GM23338 (cell line): ENCODE measurements around the gene ZBTB34. TPM values are rescaled to one million over a fixed set of nuclear protein-coding genes. Genes with fewer than 3 reads are reported as not detected.

Source experiments
- ATAC-seq: fragments of 200-7000 bp; cut with Tn5 transposase; 3 replicates; pipeline ENCODE4 v1.9.1; 2020
- DNase-seq: peaks from one replicate; pipeline ENCODE4 v3.0.0-alpha.2; 2015; ENCODE audit warnings: low spot score
- H2AFZ ChIP-seq: fragments of 200-600 bp; sonication (generic); 2 replicates; pipeline ENCODE4 v1.8.0; 2016; ENCODE audit warnings: antibody characterized with exemption, mild to moderate bottlenecking, moderate library complexity
- H3F3A ChIP-seq: fragments of 200-600 bp; sonication (generic); replicated peaks from 2 replicates; pipeline ENCODE4 v1.8.0; 2017; ENCODE audit warnings: antibody characterized with exemption, mixed run types, low read depth
- H3K27ac ChIP-seq: fragments of 200-600 bp; sonication (generic); 2 replicates; pipeline ENCODE4 v1.6.1; 2016; ENCODE audit warnings: low read depth
- H3K27me3 ChIP-seq: fragments of 200-600 bp; sonication (generic); 2 replicates; pipeline ENCODE4 v1.8.0; 2016; ENCODE audit warnings: mild to moderate bottlenecking, mixed run types, moderate library complexity; ENCODE audit not compliant: insufficient read depth
- H3K36me3 ChIP-seq: fragments of 200-600 bp; sonication (generic); 2 replicates; pipeline ENCODE4 v1.8.0; 2016; ENCODE audit warnings: mild to moderate bottlenecking; ENCODE audit not compliant: insufficient read depth
- H3K4me1 ChIP-seq: fragments of 200-600 bp; sonication (generic); 2 replicates; pipeline ENCODE4 v1.8.0; 2016; ENCODE audit warnings: mild to moderate bottlenecking, moderate library complexity; ENCODE audit not compliant: insufficient read depth
- H3K4me2 ChIP-seq: fragments of 200-600 bp; sonication (generic); 2 replicates; pipeline ENCODE4 v1.7.1; 2017; ENCODE audit warnings: mixed run types
- H3K4me3 ChIP-seq: fragments of 200-600 bp; sonication (generic); 2 replicates; pipeline ENCODE4 v1.6.1; 2016; ENCODE audit warnings: mixed run types
- H3K79me2 ChIP-seq: fragments of 200-600 bp; sonication (generic); replicated peaks from 2 replicates; pipeline ENCODE4 v1.8.0; 2017; ENCODE audit warnings: mild to moderate bottlenecking; ENCODE audit not compliant: insufficient read depth
- H3K9me2 ChIP-seq: fragments of 200-600 bp; sonication (generic); 2 replicates; pipeline ENCODE4 v1.8.0; 2017; ENCODE audit not compliant: insufficient read depth
- H4K20me1 ChIP-seq: fragments of 200-600 bp; sonication (generic); replicated peaks from 2 replicates; pipeline ENCODE4 v1.8.0; 2017; ENCODE audit warnings: mild to moderate bottlenecking; ENCODE audit not compliant: insufficient read depth
- H3K27ac Mint-ChIP-seq: 2 replicates; pipeline ENCODE4 v1.8.0; 2020; ENCODE audit warnings: inconsistent platforms, mild to moderate bottlenecking, moderate library complexity, mixed read lengths
- H3K27me3 Mint-ChIP-seq: 3 replicates; pipeline ENCODE4 v1.8.0; 2022; ENCODE audit warnings: low read depth, mild to moderate bottlenecking, moderate library complexity, mixed read lengths, inconsistent platforms; ENCODE audit not compliant: insufficient read depth, poor library complexity
- H3K36me3 Mint-ChIP-seq: 3 replicates; pipeline ENCODE4 v1.8.0; 2021; ENCODE audit warnings: low read depth, mild to moderate bottlenecking, inconsistent platforms, moderate library complexity, mixed read lengths
- H3K4me1 Mint-ChIP-seq: 3 replicates; pipeline ENCODE4 v1.8.0; 2020; ENCODE audit warnings: mild to moderate bottlenecking, inconsistent platforms, mixed read lengths
- H3K4me3 Mint-ChIP-seq: 3 replicates; pipeline ENCODE4 v1.8.0; 2021; ENCODE audit warnings: moderate library complexity, mild to moderate bottlenecking, inconsistent platforms, mixed read lengths
- H3K9me3 Mint-ChIP-seq: 3 replicates; pipeline ENCODE4 v1.8.0; 2020; ENCODE audit warnings: moderate library complexity, mild to moderate bottlenecking, inconsistent platforms, mixed read lengths
- CREB1 ChIP-seq: fragments of 250-450 bp; sonication (Bioruptor Pico); IDR thresholded peaks from 2 replicates; pipeline ENCODE4 v1.5.0; 2020; ENCODE audit warnings: low read depth, mild to moderate bottlenecking, moderate library complexity
- EZH2 ChIP-seq: fragments of 200-600 bp; sonication (generic); IDR thresholded peaks from one replicate; pipeline ENCODE4 v1.8.0; 2017; ENCODE audit warnings: antibody characterized with exemption, mild to moderate bottlenecking, low read depth; ENCODE audit not compliant: unreplicated experiment
- EZH2phosphoT487 ChIP-seq: fragments of 200-600 bp; sonication (generic); IDR thresholded peaks from one replicate; pipeline ENCODE4 v1.8.1; 2018; ENCODE audit warnings: antibody characterized with exemption; ENCODE audit not compliant: unreplicated experiment
- JUNB ChIP-seq: IDR thresholded peaks from one replicate; pipeline ENCODE4 v1.6.1; 2016; ENCODE audit warnings: antibody characterized with exemption; ENCODE audit not compliant: unreplicated experiment
- NANOG ChIP-seq: IDR thresholded peaks from 2 replicates; pipeline ENCODE4 v1.6.1; 2016; ENCODE audit warnings: antibody characterized with exemption, borderline replicate concordance
- POLR2AphosphoS5 ChIP-seq: IDR thresholded peaks from 2 replicates; pipeline ENCODE4 v1.6.1; 2016; ENCODE audit warnings: antibody characterized with exemption, low read depth
- STAT1 ChIP-seq: IDR thresholded peaks from one replicate; pipeline ENCODE4 v1.6.1; 2016; ENCODE audit warnings: antibody characterized with exemption; ENCODE audit not compliant: unreplicated experiment
- ZNF114 ChIP-seq: fragments of 250-450 bp; sonication (Bioruptor Pico); IDR thresholded peaks from 2 replicates; pipeline ENCODE4 v1.5.0; 2020; ENCODE audit warnings: mild to moderate bottlenecking, moderate library complexity
- ZNF331 ChIP-seq: fragments of 250-450 bp; sonication (Bioruptor Pico); IDR thresholded peaks from 2 replicates; pipeline ENCODE4 v1.5.0; 2020; ENCODE audit warnings: low read depth, mild to moderate bottlenecking, moderate library complexity
- polyA plus RNA-seq: library from polyadenylated mRNA; unstranded; fragments of >200 nt; fragmentation: Nextera tagmentation; extraction: Ambion mirVana; gene quantifications from 2 replicates; pipeline ENCODE4 v1.2.1, GENCODE V29; 2016
- total RNA-seq: library from RNA; depleted of rRNA; stranded (reverse); fragments of >200 nt; shearing (Covaris generic); gene quantifications from 2 replicates; pipeline ENCODE4 v1.2.3, GENCODE V29; 2014
- TF ChIP-seq, protein P1 (sequence below): fragments of 250-450 bp; sonication (Bioruptor Pico); IDR thresholded peaks from 2 replicates; pipeline ENCODE4 v1.5.0; 2020; ENCODE audit warnings: mild to moderate bottlenecking, moderate library complexity
- TF ChIP-seq, protein P2 (sequence below): IDR thresholded peaks from one replicate; pipeline ENCODE4 v1.6.1; 2018; ENCODE audit warnings: antibody characterized with exemption; ENCODE audit not compliant: unreplicated experiment
- TF ChIP-seq, protein P3 (sequence below): IDR thresholded peaks from 2 replicates; pipeline ENCODE4 v1.6.1; 2016; ENCODE audit warnings: antibody characterized with exemption
- TF ChIP-seq, protein P4 (sequence below), 2 experiments: fragments of 200-600 bp in 1 of 2; sonication (generic) in 1 of 2; conservative IDR thresholded peaks; 2 replicates each; pipeline versions ENCODE4 v1.5.1 to v1.6.1; 2016 to 2017; ENCODE audit warnings: antibody characterized with exemption in 2 of 2, low read depth in 2 of 2, mild to moderate bottlenecking in 2 of 2, moderate library complexity in 1 of 2

Gene ZBTB34
- total and polyA plus RNA-seq, 2 experiments from 2014 or later, result 6.4 to 21.9 TPM

DNA sequence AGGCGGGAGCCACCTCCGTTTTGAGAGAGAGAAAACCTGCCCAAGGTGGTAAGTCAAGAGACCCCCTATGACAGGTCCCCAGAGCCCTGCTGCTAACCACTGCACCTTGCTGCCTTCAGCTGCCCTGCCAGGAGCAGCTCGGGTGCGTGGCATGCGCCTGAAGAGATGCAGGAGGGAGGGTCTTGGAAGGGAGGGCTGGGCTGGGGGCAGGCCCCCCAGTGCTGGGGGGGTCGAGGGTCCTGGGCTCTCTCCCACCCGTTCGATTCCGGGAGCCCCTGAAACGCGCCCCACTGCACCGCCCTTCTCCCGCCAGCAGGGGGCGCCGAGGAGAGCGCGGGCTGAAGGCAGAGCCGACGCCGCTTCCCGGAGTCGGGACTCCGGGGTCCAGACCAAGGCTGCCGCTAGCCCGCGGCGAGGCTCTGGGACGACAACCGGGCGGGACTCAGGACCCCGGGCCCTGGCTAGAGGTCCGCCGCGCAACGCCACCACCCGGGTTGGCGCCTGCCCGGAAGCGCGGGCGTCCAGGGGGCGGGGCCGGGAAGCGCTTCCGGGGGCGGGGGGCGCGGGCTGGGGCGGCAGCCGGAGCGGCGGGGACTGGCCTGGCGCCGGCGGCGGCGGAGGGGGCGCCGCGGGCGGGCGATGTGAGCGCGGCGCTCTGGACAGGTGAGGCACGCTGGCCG is at the start of gene ZBTB34 (continued):
- TF ChIP-seq, protein P1, sequence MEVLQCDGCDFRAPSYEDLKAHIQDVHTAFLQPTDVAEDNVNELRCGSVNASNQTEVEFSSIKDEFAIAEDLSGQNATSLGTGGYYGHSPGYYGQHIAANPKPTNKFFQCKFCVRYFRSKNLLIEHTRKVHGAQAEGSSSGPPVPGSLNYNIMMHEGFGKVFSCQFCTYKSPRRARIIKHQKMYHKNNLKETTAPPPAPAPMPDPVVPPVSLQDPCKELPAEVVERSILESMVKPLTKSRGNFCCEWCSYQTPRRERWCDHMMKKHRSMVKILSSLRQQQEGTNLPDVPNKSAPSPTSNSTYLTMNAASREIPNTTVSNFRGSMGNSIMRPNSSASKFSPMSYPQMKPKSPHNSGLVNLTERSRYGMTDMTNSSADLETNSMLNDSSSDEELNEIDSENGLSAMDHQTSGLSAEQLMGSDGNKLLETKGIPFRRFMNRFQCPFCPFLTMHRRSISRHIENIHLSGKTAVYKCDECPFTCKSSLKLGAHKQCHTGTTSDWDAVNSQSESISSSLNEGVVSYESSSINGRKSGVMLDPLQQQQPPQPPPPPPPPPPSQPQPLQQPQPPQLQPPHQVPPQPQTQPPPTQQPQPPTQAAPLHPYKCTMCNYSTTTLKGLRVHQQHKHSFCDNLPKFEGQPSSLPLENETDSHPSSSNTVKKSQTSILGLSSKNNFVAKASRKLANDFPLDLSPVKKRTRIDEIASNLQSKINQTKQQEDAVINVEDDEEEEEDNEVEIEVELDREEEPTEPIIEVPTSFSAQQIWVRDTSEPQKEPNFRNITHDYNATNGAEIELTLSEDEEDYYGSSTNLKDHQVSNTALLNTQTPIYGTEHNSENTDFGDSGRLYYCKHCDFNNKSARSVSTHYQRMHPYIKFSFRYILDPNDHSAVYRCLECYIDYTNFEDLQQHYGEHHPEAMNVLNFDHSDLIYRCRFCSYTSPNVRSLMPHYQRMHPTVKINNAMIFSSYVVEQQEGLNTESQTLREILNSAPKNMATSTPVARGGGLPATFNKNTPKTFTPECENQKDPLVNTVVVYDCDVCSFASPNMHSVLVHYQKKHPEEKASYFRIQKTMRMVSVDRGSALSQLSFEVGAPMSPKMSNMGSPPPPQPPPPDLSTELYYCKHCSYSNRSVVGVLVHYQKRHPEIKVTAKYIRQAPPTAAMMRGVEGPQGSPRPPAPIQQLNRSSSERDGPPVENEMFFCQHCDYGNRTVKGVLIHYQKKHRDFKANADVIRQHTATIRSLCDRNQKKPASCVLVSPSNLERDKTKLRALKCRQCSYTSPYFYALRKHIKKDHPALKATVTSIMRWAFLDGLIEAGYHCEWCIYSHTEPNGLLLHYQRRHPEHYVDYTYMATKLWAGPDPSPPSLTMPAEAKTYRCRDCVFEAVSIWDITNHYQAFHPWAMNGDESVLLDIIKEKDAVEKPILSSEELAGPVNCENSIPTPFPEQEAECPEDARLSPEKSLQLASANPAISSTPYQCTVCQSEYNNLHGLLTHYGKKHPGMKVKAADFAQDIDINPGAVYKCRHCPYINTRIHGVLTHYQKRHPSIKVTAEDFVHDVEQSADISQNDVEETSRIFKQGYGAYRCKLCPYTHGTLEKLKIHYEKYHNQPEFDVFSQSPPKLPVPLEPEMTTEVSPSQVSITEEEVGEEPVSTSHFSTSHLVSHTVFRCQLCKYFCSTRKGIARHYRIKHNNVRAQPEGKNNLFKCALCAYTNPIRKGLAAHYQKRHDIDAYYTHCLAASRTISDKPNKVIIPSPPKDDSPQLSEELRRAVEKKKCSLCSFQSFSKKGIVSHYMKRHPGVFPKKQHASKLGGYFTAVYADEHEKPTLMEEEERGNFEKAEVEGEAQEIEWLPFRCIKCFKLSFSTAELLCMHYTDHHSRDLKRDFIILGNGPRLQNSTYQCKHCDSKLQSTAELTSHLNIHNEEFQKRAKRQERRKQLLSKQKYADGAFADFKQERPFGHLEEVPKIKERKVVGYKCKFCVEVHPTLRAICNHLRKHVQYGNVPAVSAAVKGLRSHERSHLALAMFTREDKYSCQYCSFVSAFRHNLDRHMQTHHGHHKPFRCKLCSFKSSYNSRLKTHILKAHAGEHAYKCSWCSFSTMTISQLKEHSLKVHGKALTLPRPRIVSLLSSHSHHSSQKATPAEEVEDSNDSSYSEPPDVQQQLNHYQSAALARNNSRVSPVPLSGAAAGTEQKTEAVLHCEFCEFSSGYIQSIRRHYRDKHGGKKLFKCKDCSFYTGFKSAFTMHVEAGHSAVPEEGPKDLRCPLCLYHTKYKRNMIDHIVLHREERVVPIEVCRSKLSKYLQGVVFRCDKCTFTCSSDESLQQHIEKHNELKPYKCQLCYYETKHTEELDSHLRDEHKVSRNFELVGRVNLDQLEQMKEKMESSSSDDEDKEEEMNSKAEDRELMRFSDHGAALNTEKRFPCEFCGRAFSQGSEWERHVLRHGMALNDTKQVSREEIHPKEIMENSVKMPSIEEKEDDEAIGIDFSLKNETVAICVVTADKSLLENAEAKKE (CRISPR knock-in tag), result no peak
- no peak for TF ChIP-seq NANOG

DNA sequence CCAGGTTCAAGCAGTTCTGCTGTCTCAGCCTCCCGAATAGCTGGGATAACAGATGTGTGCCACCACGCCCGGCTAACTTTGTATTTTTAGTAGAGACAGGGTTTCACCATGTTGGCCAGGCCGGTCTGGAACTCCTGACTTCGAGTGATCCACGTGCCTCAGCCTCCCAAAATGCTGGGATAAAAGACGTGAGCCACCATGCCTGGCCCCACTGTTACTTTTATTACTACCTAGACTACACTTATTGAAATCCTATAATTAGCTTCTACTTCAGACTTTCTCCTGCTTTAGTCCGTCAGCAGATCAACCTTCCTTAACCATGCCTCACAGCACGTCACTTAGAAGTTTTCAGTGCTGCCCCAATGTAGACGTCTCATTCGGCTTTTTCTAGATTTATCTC is 47.4 kb upstream of the ZBTB34 start:
- H3K27ac Mint-ChIP-seq, result no peak overlapping the region
- no peaks in the 10 kb centered on the region for H3K4me1 Mint-ChIP-seq
- H3K36me3 Mint-ChIP-seq, result peaks cover 57% of the 10 kb centered on the region
- TF ChIP-seq CREB1 (CRISPR knock-in tag), result no peak
- no peak for TF ChIP-seq EZH2
- TF ChIP-seq EZH2phosphoT487, result no peak
- TF ChIP-seq, protein P2, sequence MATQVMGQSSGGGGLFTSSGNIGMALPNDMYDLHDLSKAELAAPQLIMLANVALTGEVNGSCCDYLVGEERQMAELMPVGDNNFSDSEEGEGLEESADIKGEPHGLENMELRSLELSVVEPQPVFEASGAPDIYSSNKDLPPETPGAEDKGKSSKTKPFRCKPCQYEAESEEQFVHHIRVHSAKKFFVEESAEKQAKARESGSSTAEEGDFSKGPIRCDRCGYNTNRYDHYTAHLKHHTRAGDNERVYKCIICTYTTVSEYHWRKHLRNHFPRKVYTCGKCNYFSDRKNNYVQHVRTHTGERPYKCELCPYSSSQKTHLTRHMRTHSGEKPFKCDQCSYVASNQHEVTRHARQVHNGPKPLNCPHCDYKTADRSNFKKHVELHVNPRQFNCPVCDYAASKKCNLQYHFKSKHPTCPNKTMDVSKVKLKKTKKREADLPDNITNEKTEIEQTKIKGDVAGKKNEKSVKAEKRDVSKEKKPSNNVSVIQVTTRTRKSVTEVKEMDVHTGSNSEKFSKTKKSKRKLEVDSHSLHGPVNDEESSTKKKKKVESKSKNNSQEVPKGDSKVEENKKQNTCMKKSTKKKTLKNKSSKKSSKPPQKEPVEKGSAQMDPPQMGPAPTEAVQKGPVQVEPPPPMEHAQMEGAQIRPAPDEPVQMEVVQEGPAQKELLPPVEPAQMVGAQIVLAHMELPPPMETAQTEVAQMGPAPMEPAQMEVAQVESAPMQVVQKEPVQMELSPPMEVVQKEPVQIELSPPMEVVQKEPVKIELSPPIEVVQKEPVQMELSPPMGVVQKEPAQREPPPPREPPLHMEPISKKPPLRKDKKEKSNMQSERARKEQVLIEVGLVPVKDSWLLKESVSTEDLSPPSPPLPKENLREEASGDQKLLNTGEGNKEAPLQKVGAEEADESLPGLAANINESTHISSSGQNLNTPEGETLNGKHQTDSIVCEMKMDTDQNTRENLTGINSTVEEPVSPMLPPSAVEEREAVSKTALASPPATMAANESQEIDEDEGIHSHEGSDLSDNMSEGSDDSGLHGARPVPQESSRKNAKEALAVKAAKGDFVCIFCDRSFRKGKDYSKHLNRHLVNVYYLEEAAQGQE, result no peak
- no peak for TF ChIP-seq ZNF114 (CRISPR knock-in tag)
- TF ChIP-seq, protein P3, sequence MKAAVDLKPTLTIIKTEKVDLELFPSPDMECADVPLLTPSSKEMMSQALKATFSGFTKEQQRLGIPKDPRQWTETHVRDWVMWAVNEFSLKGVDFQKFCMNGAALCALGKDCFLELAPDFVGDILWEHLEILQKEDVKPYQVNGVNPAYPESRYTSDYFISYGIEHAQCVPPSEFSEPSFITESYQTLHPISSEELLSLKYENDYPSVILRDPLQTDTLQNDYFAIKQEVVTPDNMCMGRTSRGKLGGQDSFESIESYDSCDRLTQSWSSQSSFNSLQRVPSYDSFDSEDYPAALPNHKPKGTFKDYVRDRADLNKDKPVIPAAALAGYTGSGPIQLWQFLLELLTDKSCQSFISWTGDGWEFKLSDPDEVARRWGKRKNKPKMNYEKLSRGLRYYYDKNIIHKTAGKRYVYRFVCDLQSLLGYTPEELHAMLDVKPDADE, result no peak
- TF ChIP-seq NANOG, result no peak
- TF ChIP-seq, protein P4, sequence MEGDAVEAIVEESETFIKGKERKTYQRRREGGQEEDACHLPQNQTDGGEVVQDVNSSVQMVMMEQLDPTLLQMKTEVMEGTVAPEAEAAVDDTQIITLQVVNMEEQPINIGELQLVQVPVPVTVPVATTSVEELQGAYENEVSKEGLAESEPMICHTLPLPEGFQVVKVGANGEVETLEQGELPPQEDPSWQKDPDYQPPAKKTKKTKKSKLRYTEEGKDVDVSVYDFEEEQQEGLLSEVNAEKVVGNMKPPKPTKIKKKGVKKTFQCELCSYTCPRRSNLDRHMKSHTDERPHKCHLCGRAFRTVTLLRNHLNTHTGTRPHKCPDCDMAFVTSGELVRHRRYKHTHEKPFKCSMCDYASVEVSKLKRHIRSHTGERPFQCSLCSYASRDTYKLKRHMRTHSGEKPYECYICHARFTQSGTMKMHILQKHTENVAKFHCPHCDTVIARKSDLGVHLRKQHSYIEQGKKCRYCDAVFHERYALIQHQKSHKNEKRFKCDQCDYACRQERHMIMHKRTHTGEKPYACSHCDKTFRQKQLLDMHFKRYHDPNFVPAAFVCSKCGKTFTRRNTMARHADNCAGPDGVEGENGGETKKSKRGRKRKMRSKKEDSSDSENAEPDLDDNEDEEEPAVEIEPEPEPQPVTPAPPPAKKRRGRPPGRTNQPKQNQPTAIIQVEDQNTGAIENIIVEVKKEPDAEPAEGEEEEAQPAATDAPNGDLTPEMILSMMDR (conservative IDR thresholded peaks at IDR 0.05; ENCODE audit: low read depth in 2 of 2), result no peak
- TF ChIP-seq JUNB, result no peak
- no peak for TF ChIP-seq ZNF331
- TF ChIP-seq POLR2AphosphoS5, result no peak
- TF ChIP-seq STAT1, result no peak

More for the DNA sequence above, 47.4 kb upstream of the ZBTB34 start:
- Mint-ChIP-seq H3K27me3 (peaks cover 9% of the 10 kb centered on the region), H3K4me3 (no peak overlapping the region), H3K9me3 (peaks cover 12% of the 10 kb centered on the region)
- Histone ChIP-seq H3K4me1 (no peaks in the 10 kb centered on the region), H2AFZ (no peak overlapping the region), H3K4me2 (no peak overlapping the region), H3K4me3 (no peak overlapping the region), H3K27ac (no peak overlapping the region), H3K27me3 (no peaks in the 10 kb centered on the region), H3F3A (no peaks in the 10 kb centered on the region), H3K36me3 (peaks cover 10% of the 10 kb centered on the region; the same call in 1 of the 2 replicates), H3K9me2 (no peaks in the 10 kb centered on the region), H4K20me1 (peaks cover 6% of the 10 kb centered on the region), H3K79me2 (peaks cover 83% of the 10 kb centered on the region)
- ATAC-seq, result no peak
- no peak for DNase-seq
